Epidermal melanocyte (primary cell): ENCODE measurements around the gene NUCB1.

Experiments
- DNase-seq: peaks from one replicate; pipeline ENCODE4 v3.0.0; 2011; ENCODE audit warnings: low spot score; ENCODE audit not compliant: insufficient read length

Gene NUCB1

GRCh38 chr19:48962029-48962848 is 62.1 kb downstream of the NUCB1 start:
- no peak for DNase-seq

- no peak for DNase-seq
Observed at GRCh38 chr19:48962849-48963165, 62.7 kb downstream of the NUCB1 start.

- no peak for DNase-seq
Observed at GRCh38 chr19:48963371-48964204, 63.5 kb downstream of the NUCB1 start.

GRCh38 chr19:48964205-48965039 is 64.3 kb downstream of the NUCB1 start:
- DNase-seq: no peak

- DNase-seq: peak; percentile 98
Observed at GRCh38 chr19:48965040-48965805, 65.1 kb downstream of the NUCB1 start, which contains the start of gene FTL. Gene FTL, plus strand, starts transcription at chr19:48965309. Its CDS starts 199 bp downstream, at chr19:48965508.

GRCh38 chr19:48965806-48966540 is 65.9 kb downstream of the NUCB1 start:
- peak; percentile 66 for DNase-seq

- no peak for DNase-seq
Observed at GRCh38 chr19:48966541-48967345, 66.6 kb downstream of the NUCB1 start.

- no peak for DNase-seq
Observed at GRCh38 chr19:48967346-48968178, 67.5 kb downstream of the NUCB1 start.

- no peak for DNase-seq
Observed at GRCh38 chr19:48968179-48968661, 68.1 kb downstream of the NUCB1 start.

GRCh38 chr19:48968813-48969218 is 68.7 kb downstream of the NUCB1 start:
- DNase-seq: no peak

GRCh38 chr19:48969276-48970138 is 69.4 kb downstream of the NUCB1 start:
- no peak for DNase-seq

- no peak for DNase-seq
Observed at GRCh38 chr19:48970139-48970766, 70.1 kb downstream of the NUCB1 start.

GRCh38 chr19:48970923-48971395 is 70.8 kb downstream of the NUCB1 start:
- peak; percentile 78 for DNase-seq
